ENCODE measurements around the gene TIGD7.

- TF ChIP-seq CTCF (conservative IDR thresholded peaks at IDR 0.05 in 1 of 2, IDR thresholded peaks at IDR 0.05 in 1 of 2; ENCODE audit: extremely low read depth in 1 of 2, insufficient read depth in 1 of 2, low read depth in 1 of 2, low read length in 2 of 2), result no peak
- TF ChIP-seq EZH2 (IDR thresholded peaks at IDR 0.05; ENCODE audit: borderline replicate concordance, low read length), result no peak
Observed at GRCh38 chr16:3304370-3304769, 860 bp downstream of the TIGD7 start.
